ENCODE measurements around the gene RPN1. TPM values are rescaled to one million over a fixed set of nuclear protein-coding genes. Genes with fewer than 3 reads are reported as not detected.

The RPN1 gene
- total and polyA plus RNA-seq, 11 donors, result 55.4 to 290 (median 119) TPM

- Histone ChIP-seq H3K4me1 (peaks cover 0 to 33% (median 16%) of the 10 kb centered on the region in 12 donors), H3K27ac (no peak overlapping the region), H3K27me3 (peaks cover 0 to 17% (median 0%) of the 10 kb centered on the region in 9 donors), H3K9me3 (no peaks in the 10 kb centered on the region), H3K36me3 (no peaks in the 10 kb centered on the region), H3K4me3 (no peak overlapping the region)
- TF ChIP-seq CTCF (IDR thresholded peaks at IDR 0.05) (no peak), POLR2A (IDR thresholded peaks at IDR 0.05) (no peak)
- ATAC-seq (no peak), DNase-seq (no peak)
- intact Hi-C loops (cut with DNase I), result loop anchor here in 4 of 10 donors (2.0 to 5.0 kb wide), 3 partner anchors 17 to 90 kb away; no protein-coding TSS in a partner anchor
- WGBS, 4 donors, result 75 to 85% (median 78%) methylated on average over 13 of the region's 13 CpGs
These were observed 78.6 kb downstream of the RPN1 start for GRCh38 chr3:128572013-128572412.

Other genes with a start within 250 kb of the RPN1 start
- gene DNAJB8, start 183.9 kb downstream of the RPN1 start, total RNA-seq, result not detected
- not detected for gene DNAJB8, start 183.9 kb downstream of the RPN1 start, polyA plus RNA-seq
- gene GATA2, start 157.6 kb downstream of the RPN1 start, total RNA-seq, result 10 to 100 TPM in 7 of 9 donors, 1 to 10 TPM in 2; 6.0 to 30.7 (median 12.3) TPM
- gene GATA2, start 157.6 kb downstream of the RPN1 start, polyA plus RNA-seq, result 10 to 100 TPM; 16.8 to 18.2 TPM
- 100 to 1,000 TPM; 143 to 343 (median 257) TPM for gene RAB7A, start 75.4 kb upstream of the RPN1 start, total RNA-seq
- gene RAB7A, start 75.4 kb upstream of the RPN1 start, polyA plus RNA-seq, result 100 to 1,000 TPM; 180 to 244 TPM
- 10 to 100 TPM; 29.9 to 44.9 (median 36.7) TPM for gene ACAD9, start 228.8 kb upstream of the RPN1 start, total RNA-seq
- 10 to 100 TPM; 24.6 to 25.8 TPM for gene ACAD9, start 228.8 kb upstream of the RPN1 start, polyA plus RNA-seq

Data from heart left ventricle (tissue), 16 donors.